Activated CD4-positive, alpha-beta T cell treated with anti-CD3 and anti-CD28 coated beads for 24 hours (primary cell): Measurements from ENCODE around the gene CD1C.
"Not testable (repeated sequence)": the region's sequence is repeated elsewhere in the genome, so short reads cannot be mapped to it uniquely, and the experiment has no call there.

Experiments
- DNase-seq, 2 donors: peaks; one replicate each; pipeline ENCODE4 v3.0.0-alpha.2; 2020; ENCODE audit warnings: low read depth in 2 of 2

Gene CD1C

DNA sequence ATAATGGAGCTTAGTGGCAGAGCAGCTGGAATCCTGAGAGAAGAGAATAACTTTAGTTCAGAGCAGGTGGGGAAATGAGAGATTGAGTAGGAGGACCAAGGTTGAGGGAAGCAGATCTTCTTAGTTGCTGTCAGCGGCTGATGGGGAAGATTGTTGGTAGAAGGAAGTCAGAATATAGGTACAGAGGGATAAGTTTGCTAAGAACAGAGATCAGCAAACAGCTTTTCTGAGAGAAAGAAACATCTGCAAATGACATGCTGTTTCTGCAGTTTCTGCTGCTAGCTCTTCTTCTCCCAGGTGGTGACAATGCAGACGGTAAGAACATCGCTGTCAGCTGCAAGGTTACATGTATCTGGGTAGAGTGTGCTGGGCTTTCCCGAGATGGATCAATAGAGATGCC, at the start of gene CD1C:
Gene CD1C, plus strand, starts transcription at position 113 of the 400 bp plus-strand sequence. Its CDS starts 142 bp downstream, at position 255.
- no peak for DNase-seq

DNA sequence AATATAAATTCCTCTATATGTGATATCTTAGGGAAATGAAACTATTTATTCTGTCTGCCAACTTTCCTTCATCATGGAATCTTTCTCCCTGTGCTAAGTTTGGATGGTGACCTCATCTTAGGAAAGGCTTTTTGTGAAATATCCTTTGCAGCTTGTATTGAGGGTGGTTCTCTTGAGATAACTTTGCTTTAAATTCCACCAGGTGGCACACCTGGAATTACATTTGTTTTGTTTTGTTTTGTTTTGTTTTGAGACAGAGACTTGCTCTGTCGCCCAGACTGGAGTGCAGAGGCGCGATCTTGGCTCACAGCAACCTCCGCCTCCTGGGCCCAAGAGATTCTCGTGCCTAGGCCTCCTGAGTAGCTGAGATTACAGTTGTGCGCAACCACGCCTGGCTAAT, 43.1 kb upstream of the CD1C start:
- DNase-seq: no peak

DNA sequence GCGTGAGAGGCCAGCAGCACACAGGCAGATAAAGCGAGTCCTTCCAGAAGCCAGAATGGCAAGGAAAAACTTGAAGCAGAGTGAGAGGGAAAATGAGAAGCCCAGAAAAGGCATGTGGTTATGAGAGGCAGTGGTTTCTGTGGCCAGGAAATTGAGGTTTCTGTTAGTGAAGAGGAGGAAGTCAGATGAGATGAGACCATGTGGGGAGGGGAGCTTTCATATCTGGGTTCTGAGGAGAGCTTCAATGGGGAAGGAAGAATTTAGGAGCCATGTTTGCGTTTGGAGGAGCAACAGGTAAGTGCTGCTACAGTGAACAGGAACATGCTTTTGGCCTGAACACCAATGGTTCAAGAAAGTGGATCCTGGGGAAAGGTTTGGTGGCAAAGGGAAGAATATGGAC, 41.6 kb upstream of the CD1C start:
- peak in 1 of 2 donors; percentile 12 for DNase-seq

DNA sequence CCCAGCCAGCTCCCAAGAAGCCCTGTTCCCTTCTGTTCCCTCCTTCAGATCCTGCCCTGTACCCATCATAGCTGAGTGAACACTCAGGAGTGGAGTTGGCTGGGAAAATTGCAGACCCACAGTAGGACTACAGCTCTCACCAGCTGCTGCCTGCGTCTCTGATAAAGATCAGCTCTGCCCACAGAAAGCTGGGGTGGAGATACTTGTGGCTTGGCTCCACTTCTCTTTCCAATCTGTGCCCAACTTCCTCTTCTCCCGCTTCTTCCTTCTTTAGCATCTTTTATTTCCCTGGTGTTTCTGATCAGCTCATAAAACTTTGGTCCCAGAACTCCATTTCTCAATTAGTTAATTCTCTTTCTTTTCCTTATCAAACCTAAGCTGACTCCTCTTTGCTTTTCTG, 41.0 kb upstream of the CD1C start:
- no peak for DNase-seq

DNA sequence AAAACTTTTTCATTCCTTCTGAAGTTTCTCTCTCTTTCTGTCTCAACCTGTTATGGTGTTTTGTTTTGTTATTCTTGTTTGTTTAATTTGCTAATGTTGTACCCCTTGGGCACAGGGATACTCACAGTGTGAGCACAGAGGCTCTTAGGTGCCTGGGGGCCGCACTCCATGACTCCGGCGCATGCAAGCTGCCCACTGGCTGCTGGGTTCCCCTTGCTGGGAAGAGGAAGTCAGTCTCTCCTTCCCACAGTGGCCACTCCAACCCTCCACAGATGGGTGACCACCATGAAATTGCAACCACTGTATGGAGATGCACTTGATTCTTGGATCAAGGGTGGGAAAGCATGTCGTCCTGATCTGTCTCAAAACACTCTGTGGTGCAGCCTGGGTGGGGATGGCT, 40.1 kb upstream of the CD1C start:
- DNase-seq: no peak

DNA sequence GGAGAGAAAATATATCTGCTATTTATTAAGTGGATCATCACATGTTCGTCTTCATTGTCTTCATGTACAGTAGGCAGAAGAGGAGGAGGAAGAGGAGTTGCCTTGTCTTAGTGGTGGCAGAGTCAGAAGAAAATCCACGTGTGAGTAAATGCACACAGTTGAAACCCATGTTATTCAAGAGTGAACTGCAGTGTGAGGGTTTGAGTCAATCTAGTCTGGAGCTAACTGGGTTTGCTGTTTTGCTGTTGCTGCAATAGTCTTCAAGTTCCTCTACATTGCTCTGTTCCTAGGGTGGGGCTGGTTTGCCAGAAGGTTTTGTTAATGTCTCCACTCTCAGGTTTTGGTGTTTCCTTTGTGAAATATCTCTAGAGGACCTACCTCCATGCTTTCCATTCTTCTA, 38.6 kb upstream of the CD1C start:
- no peak for DNase-seq

DNA sequence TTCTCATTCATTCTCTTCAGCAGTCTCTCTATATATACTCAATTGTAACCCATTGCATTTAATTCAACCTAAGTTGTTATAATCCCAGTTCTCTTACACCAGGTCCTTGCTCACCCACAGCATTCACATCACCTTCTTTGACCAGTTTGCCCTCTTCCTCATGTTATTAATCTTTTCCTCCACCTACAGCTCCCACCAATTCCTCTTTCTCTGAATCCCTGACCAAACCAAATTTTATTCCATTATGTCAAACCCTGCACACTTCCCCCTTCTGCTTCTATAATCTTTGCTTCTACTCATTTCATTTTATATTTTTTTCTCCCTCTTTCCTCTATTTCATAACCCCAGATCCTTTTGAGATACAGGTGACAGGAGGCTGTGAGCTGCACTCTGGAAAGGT, 34.1 kb upstream of the CD1C start:
- DNase-seq: no peak

DNA sequence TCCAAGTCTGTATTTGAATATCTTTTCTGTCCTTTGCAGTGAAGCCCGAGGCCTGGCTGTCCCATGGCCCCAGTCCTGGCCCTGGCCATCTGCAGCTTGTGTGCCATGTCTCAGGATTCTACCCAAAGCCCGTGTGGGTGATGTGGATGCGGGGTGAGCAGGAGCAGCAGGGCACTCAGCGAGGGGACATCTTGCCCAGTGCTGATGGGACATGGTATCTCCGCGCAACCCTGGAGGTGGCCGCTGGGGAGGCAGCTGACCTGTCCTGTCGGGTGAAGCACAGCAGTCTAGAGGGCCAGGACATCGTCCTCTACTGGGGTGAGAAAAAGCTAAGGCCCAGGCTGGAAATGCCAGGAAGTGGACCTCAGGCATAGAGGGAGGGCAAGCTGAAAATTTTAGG, 33.0 kb upstream of the CD1C start:
- not testable (repeated sequence) for DNase-seq

DNA sequence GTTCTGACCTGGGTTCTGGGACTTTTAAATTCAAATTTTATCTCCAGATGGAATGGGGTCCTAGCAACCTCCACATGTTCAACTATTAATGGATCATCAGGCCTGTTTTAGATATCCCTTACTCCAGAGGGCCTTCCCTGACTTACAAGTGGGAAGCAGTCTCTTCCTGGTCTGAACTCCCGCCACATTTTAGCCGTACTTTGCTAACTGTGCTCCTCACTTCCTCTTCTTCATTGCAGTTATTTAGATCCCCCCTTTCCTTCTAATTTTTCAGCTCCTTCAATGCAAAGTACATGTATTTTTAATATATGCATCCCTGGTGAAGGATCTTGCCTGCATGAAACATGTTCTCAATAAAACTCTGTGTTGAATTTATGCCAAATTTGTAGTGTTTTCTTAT, 31.8 kb upstream of the CD1C start:
- DNase-seq: no peak

DNA sequence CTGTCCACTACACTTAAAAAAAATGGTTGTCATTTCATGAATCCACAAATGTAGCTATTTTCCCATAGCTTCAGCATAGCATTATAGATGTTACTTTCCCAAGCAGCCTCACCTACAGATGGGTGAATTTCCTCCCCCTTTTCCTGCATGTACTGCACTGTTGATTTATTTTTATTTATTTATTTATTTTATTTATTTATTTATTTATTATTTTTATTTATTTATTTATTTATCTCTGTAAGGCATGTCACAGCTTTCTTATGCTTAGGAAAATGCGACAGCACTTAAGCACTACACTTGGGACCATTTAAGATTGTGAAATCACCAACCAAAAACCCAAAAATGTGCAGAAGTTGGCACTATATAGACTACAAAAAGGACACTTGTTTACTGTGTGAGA, 30.6 kb upstream of the CD1C start:
- DNase-seq: no peak

DNA sequence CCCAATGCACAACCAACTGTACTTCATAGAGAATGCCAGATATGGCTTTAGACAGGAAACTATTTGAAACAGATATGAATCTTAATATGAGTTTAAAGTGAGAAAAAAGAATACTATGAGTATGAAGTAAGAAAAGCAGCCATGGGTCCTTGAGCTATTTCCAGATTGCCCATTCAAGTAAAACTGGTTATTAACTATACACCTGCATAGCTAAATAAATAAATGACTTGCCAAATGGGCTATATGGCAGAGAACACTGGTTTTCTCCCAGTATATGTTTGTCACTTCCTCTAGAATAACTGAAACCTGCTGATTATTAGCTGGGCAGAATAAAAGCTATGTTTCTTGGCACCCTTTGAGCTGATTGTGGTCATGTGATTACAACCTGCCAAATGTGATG, 17.0 kb upstream of the CD1C start:
- no peak for DNase-seq

DNA sequence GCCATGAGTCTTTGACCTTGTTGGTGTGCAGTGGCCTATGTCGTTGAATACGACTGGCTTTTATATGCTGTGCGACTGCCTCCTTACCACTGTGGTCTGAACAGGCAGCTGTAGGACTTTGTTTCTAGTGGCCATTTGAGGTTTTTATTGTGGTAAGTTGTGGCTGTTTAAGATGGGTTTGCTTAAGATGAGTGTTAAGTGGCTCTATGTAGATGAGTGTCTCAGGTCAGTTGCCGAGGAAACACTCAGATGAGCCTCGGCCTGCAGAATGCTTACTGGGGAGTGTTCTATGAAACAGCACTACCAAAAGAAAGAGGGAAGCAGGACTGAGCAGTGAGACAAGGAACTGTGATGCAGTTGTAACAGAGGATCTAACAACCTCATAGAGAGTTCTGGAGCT, 14.9 kb upstream of the CD1C start:
- no peak for DNase-seq

DNA sequence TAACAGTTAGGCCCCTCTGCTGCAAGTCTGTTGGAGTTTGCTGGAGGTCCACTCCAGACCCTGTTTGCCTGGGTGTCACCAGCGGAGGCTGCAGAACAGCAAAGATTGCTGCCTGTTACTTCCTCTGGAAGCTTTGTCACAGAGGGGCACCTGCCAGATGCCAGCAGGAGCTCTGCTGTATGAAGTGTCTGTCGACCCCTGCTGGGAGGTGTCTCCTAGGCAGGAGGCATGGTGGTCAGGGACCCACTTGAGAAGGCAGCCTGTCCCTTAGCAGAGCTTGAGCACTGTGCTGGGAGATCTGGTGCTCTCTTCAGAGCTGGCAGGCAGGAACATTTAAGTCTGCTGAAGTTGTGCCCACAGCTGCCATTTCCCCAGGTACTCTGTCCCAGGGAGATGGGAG, 7.3 kb upstream of the CD1C start:
- DNase-seq: not testable (repeated sequence)

DNA sequence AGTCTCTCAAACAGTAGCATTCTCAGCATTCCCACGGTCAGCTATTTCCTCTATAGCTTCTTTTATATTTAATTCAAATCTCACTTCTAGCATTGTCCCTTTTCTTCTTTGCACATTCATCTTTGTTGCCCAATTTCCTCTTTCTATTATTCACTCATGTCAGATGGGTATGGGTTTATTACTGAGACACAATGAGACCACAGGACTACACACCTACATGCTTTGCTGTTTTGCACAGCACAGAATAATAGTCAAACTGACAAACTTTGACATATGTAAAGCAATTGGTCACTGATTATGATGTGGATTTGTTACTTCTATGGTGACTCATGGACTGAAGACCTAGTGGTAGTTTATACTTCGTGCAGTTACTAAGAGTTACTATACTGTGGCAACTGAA, 5.8 kb upstream of the CD1C start:
- no peak for DNase-seq

DNA sequence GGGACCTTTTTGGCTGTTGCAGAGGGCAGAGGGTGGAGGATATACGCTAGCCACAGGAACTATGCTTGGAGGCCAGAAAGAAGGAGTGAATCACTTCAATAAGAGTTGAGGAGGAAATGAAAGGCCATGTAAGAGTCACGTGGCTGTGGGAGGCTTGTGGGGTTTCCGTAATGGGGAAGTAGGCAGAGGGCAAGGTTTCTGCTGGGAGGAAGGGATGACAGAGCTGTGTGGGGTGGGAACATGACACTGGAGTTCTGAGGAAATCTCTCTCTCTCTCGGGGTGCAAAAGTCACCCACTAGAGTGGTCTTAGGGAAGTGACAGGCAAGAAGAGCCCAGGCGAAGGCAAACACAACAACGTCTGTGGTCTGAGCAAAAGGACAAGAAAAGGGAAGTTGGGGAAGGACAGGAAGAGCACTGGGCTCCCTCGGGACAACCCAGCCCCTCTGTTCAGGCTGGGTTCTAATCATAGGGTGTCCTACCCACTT, 3.9 kb upstream of the CD1C start:
- no peak for DNase-seq

DNA sequence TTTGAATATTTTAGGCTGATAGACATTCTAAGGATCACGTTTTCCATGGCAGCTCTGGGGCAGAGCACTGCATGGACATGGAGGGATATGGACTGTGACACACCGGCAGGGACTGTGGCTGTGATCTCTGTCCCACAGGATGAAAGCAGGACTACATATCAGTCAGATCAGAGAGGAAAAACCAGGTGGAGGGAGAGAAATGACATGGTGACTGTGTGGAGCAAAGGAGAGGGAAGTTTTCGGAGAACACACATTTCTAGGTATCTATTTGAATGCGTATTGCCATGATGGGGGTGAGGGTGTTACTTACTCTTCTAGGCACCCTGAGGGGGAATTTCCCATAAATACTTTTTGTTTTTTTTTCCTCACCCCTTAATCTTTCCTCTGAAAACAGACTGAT, 3.2 kb upstream of the CD1C start:
- no peak for DNase-seq

DNA sequence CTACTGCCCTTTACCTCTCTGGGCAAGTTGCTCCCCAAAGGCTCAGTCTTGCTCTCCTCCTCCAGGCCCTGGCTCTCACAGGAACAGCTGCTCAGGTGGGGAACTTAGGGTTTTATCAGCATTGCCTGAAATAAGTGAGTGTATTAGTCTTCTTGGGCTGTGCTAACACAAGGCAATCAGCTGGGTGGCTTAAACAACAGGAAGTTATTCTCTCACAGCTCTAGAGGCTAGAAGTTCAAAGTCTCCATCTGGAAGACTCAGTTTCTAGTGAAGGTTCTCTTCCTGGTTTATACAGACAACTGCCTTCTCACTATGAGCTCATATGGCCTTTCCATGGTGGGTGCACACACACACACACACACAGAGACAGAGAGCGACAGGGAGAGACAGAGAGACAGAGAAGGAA, 2.8 kb upstream of the CD1C start:
- no peak for DNase-seq

DNA sequence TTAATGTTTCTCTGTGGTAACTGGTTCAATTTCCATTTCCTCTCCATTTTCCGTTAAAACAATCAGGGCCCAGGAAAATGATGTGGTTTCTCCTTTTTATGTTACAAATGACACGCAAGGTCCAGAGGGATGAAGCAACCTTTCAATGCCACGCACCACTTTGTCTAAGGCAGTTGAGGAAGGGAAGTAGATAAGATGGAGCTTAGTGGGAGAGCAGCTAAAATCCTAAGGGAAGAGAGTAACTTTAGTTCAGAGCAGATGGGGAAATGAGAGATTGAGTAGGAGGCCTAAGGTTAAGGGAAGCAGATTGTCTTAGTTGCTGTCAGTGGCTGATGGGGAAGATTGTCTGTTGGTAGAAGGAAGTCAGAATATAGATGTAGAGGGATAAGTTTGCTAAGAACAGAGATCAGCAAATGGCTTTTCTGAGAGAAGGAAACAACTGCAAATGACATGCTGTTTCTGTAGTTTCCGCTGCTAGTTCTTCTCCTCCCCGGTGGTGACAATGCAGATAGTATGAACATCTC, 660 bp downstream of the CD1C start:
- no peak for DNase-seq

DNA sequence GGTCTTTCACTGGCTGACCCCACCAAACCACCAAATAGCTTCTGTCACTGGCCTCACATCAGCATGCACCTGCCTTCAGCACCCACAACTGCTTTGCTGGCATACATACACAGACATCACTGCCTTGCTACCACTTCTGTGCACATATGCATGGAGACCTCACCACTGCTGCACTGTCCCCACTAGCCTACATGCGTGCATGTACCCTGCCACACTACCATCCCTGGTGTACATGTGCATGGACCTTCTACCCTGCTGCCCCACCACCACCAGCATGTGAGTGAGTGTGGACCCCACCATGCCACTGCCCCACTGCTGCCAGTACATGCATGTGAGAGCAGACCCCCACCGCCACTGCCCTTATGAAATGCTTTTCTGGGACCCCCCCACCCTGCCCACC, 6.1 kb downstream of the CD1C start:
- no peak for DNase-seq

DNA sequence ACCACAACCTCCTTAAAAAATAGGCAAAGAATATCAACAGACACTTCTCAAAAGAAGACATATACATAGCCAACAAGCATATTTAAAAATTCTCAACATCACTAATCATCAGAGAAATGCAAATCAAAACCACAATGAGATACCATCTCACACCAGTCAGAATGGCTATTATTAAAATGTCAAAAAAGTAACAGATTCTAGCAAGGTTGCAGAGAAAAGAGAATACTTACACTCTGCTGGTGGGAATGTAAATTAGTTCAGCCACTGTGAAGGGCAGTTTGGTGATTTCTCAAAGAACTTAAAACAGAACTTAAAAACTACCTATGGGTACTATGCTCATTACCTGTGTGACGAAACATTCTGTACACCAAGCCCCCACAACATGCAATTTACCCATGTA, 20.9 kb downstream of the CD1C start:
- DNase-seq: no peak

DNA sequence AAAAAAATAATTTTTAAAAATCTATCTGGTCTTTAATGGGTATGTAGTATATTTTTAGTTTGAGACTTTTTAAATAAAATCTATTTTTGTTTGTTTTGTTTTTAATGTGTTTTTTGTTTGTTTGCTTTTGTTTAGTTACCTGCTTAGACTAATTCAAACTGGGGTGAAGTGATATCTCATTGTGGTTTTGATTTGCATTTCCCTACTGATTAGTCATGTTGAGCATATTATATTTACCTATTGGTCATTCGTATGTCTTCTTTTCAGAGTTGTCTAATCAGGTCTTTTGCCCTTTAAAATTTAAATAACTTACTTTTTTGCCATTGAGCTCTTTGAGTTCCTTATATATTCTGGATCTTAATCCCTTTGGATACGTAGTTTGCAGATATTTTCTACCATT, 21.3 kb downstream of the CD1C start:
- DNase-seq: no peak

DNA sequence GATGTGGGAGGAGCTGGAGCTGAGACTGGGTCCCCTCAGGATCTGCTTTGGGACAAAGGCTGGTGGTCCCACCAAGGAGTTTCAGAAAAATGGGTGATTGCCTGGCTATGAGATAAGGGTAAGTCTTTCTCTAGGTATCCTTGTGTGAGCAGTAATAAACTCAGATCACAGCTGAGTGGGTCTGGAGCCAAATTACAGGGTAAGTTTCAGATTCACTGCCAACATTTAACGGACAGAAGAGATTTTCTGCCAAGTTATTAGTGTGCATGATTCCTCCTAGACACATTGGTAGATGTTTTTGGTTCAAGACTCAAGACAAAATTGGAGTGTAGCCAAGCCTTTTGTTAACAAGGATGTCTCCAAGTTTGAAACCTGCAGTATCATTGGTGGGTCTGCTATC, 34.1 kb downstream of the CD1C start:
- DNase-seq: no peak

DNA sequence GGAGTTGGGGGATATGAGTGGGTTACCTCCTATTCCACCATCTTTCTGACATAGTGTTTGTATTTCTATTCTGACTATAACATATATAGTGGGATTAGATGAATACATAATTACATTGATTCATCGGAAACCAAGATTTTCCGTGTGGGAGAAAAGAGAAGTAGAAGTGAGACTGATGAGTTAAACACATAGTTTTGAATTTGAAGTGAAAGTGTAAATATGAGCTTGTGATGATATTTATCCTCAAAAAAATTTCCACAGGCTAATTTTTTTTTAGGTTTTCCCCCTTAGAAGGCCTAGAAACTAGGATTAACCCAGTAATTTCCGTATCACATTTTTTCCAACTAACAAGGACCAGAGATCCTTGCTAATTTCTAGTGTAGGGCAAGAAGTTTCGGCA, 34.7 kb downstream of the CD1C start:
- DNase-seq: no peak

DNA sequence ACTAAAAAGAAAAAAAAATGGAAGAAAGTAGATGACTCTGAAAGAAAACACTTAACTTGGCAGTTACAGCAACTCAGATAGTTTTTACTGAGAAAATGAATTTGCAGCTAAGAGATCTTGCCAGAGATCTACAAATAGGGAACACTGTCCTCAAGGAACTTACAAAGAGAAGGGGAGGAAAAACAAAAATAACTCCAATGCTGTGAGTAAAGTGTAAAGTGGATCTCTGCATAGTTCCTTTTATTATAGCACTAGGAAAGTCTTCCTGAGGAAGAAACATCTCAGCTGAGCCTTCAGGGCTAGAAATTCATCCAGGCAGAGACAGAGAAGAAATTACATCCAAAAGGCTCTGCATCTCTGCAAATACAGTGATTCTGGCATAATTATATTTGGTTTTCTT, 37.8 kb downstream of the CD1C start:
- no peak for DNase-seq

DNA sequence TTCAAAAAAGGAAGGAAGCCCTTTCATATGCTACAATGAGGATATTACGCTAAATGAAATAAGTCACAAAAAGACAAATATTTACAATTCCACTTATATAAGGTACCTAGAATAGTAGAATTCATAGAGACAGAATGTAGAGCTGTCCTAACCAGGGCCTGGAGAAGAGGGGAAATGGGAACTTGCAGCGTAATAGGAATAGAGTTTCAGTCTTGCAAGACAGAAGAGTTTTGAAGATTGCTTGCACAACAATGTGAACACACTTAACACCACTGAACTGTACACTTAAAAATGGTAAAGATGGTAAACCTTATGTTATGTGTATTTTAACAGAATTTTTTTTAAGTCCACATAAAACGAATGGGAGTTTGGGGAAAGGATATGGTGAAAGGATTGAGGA, 38.7 kb downstream of the CD1C start:
- no peak for DNase-seq
